AG20443 (cell line): ENCODE results near the gene GPHN.

Experiments
- DNase-seq: peaks from one replicate; pipeline ENCODE4 v3.0.0; 2012; ENCODE audit warnings: low spot score, mixed read lengths

The GPHN gene

DNA sequence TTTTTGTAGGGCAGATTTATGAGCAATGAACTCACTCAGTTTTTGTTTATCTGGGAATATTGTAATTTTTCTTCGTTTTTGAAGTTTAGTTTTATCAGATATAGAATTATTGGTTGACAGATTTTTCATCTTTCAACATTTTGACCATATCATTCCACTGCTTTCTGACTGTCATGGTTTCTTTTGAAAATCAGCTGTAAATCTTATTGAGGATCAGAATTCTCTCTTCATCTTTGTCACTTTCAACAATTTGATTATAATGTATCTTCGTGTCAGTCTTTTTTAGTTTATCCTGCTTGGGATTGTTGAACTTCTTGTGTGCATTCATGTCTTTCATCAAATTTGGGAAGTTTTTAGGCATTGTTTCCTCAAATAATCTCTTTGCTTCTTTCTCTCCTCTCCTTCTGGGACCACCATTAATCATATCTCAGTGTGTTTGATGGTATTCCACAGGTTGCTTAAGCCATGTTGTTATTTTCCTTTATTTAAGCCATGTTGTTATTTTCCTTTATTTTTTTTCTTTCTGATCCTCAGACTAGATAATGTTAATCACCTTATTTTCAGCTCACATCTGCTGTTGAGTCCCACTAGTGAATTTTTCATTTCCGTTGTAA, 451.6 kb downstream of the GPHN start:
- DNase-seq, result no peak

DNA sequence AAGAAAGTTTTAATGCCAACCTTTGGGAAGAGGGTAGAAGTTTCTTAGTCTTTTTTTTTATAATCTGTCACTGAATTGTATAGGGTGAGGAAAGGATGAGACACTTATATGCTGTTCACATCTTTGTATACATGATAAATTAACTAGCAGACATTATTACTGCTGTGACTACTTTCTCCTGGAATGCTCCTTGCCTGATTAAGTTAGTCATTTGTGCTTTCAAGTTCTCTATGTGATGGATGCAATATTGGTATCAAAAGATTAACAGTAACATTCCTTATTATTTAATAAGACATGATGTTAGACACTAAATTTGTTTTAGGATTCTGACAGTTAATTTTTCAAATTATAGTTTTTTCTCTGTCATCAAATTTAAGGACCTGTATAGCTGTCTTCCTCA, 457.9 kb downstream of the GPHN start:
- DNase-seq, result peak; percentile 9

- no peak for DNase-seq
These were observed 464.5 kb downstream of the GPHN start for GRCh38 chr14:66972469-66972868.

GRCh38 chr14:66974397-66975025, 466.6 kb downstream of the GPHN start:
- DNase-seq, result no peak

DNA sequence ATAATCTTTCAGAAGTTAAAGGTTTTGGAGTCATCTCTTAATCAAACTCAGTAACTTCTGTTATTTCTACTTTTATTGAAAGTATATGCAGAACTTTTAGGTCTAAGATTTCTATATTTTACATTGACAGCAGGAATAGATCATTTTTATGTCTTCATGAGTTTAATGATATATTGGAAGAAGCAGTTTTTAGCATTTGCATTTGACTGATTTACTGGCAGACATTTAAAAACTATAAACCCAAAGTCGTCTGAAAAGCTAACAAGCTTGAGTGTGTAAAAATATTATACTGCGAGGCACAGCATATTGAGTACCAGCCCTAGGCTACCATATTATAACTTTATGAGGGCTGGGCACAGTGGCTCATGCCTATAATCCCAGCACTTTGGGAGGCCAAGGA, 467.3 kb downstream of the GPHN start:
- no peak for DNase-seq

GRCh38 chr14:66979101-66979974, 471.4 kb downstream of the GPHN start:
- no peak for DNase-seq

- no peak for DNase-seq
These were observed 474.3 kb downstream of the GPHN start for GRCh38 chr14:66982247-66982646.

GRCh38 chr14:66992776-66993175, 484.8 kb downstream of the GPHN start:
- no peak for DNase-seq

DNA sequence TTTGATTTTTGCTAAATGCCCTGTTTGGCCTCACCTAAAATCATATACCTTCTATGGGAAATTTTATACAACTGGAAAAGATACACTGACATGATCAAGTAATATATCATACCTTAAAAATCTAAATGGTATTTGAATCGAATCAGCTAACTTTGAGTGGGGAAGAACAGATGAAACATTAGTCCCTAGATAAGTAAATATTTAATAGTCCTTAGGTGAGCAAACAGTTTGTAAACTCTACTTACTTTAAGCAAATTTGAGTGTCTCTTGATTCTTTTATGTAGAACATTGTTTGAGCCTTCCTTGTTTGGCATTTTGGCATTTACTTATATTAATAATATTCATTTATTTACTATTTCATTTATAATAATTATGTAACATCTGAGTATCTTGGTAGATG, 485.6 kb downstream of the GPHN start:
- no peak for DNase-seq

DNA sequence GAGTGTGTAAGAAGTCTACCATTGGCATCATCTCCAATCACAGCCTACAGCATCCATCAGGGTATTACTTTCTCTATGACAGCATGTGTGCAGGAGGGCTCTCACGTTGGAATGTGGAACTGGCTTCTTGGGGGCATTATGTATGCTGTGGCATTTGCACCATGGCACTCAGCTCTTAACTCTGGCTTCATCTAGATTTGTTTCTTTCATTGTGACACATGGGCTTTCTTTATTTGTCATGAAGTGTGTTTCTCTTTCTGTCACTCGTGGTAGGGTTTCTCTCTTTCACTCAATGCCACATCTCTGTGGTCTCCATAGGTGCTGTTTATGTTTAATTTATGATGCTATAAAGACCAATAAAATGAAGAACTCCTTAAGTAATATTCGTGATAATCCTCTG, 490.1 kb downstream of the GPHN start:
- DNase-seq, result no peak

- DNase-seq, result no peak
These were observed 492.0 kb downstream of the GPHN start for GRCh38 chr14:66999978-67000377.

- DNase-seq, result no peak
These were observed 495.2 kb downstream of the GPHN start for GRCh38 chr14:67002994-67003753.

- no peak for DNase-seq
These were observed 496.6 kb downstream of the GPHN start for GRCh38 chr14:67004521-67004920.

DNA sequence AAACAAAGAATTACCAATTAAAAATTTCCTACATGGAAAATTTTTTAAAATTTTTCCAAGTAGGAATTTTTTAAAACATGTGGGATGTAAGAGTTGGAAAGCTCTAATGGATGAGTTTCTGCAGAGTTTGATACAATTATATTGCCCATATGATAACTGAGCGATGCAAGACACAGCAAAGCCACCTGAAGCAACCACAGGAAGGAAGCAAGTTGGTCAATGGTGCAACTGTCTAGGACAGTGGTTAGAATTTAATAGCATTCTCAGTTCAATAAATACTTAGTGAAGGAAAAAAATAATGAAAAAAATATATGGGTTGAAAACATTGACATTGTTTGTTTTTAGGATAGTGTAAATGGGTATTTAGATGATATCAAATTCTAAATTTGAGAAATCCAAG, 502.7 kb downstream of the GPHN start:
- no peak for DNase-seq

DNA sequence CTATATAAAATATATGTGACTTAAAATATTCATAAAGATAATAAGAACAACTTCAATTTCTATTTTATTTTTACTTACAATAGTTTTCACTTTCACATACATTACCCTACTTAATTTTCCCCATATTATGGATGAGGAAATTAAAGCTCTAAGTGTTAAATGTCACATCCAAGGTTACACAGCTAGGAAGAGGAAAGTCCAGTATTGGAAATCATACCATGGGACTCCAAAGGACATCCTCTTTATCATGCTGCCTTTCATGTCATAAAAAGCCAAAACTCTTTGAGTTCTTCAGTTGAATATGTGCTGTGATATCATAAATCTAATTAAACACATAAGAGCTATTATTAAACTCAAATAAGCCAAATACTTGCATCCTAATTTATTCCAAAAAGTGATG, 508.9 kb downstream of the GPHN start:
- no peak for DNase-seq

GRCh38 chr14:67018720-67019119, 510.8 kb downstream of the GPHN start:
- no peak for DNase-seq

DNA sequence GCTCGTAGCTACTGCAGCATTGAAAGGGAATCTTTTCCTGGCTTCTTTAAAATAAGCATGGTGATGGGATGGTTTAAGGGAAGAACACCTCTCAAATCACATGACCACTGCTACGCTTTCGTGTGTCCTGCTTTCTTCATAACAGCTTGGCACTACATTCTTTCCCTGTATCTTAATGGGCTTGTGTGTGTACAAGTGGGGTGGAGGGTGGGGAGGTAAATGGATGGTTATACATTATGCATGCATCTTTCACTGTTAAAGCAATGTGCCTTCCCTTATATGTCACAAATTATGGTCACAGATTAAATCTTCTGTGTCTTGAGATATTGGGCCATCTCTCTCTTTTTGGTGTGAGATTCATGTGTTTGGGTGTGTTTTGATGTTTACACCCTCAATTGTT, 511.8 kb downstream of the GPHN start:
- no peak for DNase-seq

DNA sequence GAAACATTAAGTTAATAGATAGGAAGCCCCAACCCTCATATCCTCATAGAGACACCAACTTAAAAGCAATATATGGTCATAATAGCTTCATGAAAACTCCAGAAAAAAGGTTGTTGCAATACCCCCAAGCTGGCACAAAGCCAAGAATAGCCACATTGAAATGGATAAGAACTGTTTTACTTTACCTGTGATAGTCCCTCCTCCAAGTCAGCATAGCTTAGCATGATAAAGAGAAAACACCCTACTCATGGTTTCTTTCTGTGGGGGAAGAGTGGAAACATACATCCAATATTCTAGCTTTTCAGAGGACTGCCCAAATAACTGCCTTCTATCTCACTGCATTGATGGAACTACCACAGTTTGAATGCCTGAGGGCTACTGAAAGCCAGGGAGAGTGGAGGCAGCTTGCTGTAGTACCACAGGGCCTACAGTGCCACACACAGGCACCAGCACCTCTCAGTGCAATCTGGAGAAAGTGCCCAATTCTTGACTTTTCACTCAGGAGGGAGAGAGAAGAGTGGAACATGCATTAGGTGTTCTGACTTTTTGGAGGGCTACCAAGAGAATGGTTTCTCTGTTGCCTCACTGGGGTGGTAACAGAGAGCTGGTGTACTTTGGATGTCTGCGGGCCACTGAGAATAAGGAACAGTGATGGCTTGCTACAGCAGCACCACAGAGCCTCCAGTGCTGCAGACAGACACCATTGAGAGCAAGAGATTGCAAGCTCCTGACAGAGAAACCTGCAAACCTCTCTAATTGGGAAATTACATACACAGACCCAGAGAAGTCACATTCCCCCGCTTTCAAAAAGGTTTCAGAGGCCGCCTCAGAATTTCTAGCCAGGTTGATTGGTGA, 524.2 kb downstream of the GPHN start:
- DNase-seq, result no peak

GRCh38 chr14:67045440-67045839, 537.5 kb downstream of the GPHN start:
- no peak for DNase-seq

DNA sequence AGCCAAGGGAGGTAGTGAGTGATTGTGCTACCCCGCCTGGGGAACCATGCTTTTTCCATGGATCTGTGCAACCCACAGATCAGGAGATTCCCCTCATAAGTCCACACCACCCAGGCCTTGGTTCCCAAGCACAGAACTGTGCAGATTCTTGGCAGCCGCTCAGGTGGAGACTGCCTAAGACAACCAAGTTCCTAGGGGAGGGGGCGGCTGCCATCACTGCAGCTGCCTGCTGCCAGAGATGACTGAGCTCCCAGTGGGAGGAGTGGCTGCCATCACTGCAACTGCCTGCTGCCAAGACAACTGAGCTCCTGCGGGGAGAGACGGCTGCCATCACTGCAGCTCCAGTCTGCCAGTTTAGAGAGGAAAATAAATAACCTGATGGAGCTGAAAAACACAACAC, 542.9 kb downstream of the GPHN start:
- no peak for DNase-seq

DNA sequence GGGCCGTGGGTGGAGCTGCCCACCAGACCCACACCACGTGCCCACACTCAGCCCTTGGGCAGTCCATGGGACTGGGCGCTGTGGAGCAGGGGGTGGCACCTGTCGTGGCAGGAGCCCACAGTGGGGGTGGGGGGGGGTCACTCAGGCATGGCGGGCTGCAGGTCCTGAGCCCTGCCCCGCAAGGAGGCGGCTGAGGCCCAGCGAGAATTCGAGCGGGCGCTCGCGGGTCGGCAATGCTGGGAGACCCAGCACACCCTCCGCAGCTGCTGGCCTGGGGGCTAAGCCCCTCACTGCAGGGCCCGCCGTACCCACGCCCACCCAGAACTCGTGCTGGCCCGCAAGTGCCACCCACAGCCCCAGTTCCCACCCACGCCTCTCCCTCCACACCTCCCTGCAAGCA, 548.7 kb downstream of the GPHN start:
- DNase-seq, result no peak

DNA sequence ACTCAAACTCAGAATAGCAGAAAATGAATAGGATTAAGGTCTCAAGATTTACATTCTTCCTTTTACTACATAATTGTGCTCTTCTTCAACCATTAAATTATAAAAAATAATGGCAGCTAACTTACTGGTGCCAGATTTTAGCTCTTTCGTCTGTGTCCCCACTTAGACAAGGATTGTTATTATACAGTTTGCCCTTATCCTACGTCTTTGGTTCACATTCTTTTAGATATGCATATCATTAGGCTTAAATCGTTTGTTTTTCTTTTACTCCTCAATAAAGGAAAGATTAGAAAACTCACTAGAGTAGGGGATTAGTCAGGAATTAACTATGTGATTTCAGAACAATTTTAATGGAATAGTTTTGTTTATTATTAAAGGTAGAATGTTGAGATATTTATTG, 551.6 kb downstream of the GPHN start:
- no peak for DNase-seq
